ACHN (cell line): ENCODE results near the gene FKBP11.
"Not testable (repeated sequence)": the region's sequence is repeated elsewhere in the genome, so short reads cannot be mapped to it uniquely, and the experiment has no call there.

Source experiments
- DNase-seq: peaks from one replicate; pipeline ENCODE4 v3.0.0-alpha.2; 2015
- in situ Hi-C: cut with HindIII; loops from 2 replicates; pipeline ENCODE4 v1.10.0; 2017; ENCODE audit warnings: low sequenced_read_pairs, low pct_ligation_motif_present, low pct_unique_long_range_greater_than_20kb

The FKBP11 gene

GRCh38 chr12:48880647-48881046 lies 44.6 kb downstream of the FKBP11 start:
- DNase-seq = no peak
- in situ Hi-C loops = no loop called here

- in situ Hi-C loops = no loop called here
- no peak for DNase-seq
These were observed 46.7 kb downstream of the FKBP11 start for GRCh38 chr12:48878548-48878947.

- no peak for DNase-seq
- in situ Hi-C loops = no loop called here
These were observed 49.3 kb downstream of the FKBP11 start for GRCh38 chr12:48875944-48876515.

- DNase-seq, in situ Hi-C loops: not testable (repeated sequence)
These were observed 51.8 kb downstream of the FKBP11 start for GRCh38 chr12:48873534-48873933.

- in situ Hi-C loops = no loop called here
- no peak for DNase-seq
These were observed 52.2 kb downstream of the FKBP11 start for GRCh38 chr12:48873096-48873495.
